Effector memory CD4-positive, alpha-beta T cell (primary cell): ENCODE results near the gene ACADM.
"Not testable (repeated sequence)": the region's sequence is repeated elsewhere in the genome, so short reads cannot be mapped to it uniquely, and the experiment has no call there.

Experiments used
- DNase-seq, 3 donors: peaks; one replicate each; pipeline ENCODE4 v3.0.0-alpha.2; 2020
- H3K27ac ChIP-seq: 2 replicates; pipeline ENCODE4 v1.7.0; 2013; ENCODE audit warnings: mild to moderate bottlenecking, low read length, moderate library complexity; ENCODE audit not compliant: insufficient read depth, poor library complexity, severe bottlenecking
- H3K27me3 ChIP-seq: replicated peaks from 2 replicates; pipeline ENCODE4 v1.7.0; 2013; ENCODE audit warnings: mild to moderate bottlenecking, low read length; ENCODE audit not compliant: insufficient read depth, control insufficient read depth, poor library complexity, severe bottlenecking
- H3K36me3 ChIP-seq: 2 replicates; pipeline ENCODE4 v1.7.0; 2013; ENCODE audit warnings: mild to moderate bottlenecking, low read length, moderate library complexity; ENCODE audit not compliant: control insufficient read depth, insufficient read depth
- H3K4me1 ChIP-seq: 2 replicates; pipeline ENCODE4 v1.7.0; 2013; ENCODE audit warnings: low read length, mild to moderate bottlenecking; ENCODE audit not compliant: control insufficient read depth, insufficient read depth, poor library complexity, severe bottlenecking
- H3K4me3 ChIP-seq: 2 replicates; pipeline ENCODE4 v1.7.0; 2013; ENCODE audit warnings: low read length, low read depth, mild to moderate bottlenecking; ENCODE audit not compliant: insufficient read depth, poor library complexity, severe bottlenecking
- H3K9me3 ChIP-seq: 2 replicates; pipeline ENCODE4 v1.7.0; 2013; ENCODE audit warnings: mild to moderate bottlenecking, low read length, moderate library complexity; ENCODE audit not compliant: control insufficient read depth

The ACADM gene

DNA sequence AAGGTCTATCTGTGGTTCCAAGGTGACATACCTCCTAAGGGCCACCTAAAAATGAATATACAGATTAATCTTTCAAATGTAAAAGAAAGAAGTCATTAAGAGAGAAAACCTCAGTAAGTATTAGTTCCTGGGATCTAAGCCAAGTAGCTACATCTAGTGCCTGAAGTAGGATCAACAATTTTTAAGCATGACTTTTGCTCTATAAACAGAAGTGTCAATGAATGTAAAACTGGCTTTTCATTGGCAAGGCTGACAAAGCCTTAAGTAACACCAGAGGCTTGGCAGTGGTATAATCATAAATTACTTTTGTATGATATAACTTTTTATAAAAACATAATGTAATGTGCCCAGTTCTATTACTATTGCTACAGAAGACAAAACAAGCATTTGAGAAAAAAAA is 12.2 kb upstream of the ACADM start:
- Histone ChIP-seq H3K4me1 (no peaks in the 10 kb centered on the region), H3K9me3 (no peaks in the 10 kb centered on the region), H3K36me3 (no peaks in the 10 kb centered on the region), H3K4me3 (no peak overlapping the region), H3K27ac (no peak overlapping the region), H3K27me3 (no peaks in the 10 kb centered on the region)
- no peak for DNase-seq

- H3K4me1 ChIP-seq: peaks cover 6% of the 10 kb centered on the region
- H3K9me3 ChIP-seq: no peaks in the 10 kb centered on the region
- H3K27ac ChIP-seq: no peak overlapping the region
- no peak for DNase-seq
- H3K36me3 ChIP-seq: no peaks in the 10 kb centered on the region
- no peaks in the 10 kb centered on the region for H3K27me3 ChIP-seq
- no peak overlapping the region for H3K4me3 ChIP-seq
These were observed 4.7 kb upstream of the ACADM start for GRCh38 chr1:75719810-75720209.

GRCh38 chr1:75720325-75720724 is 4.2 kb upstream of the ACADM start:
- Histone ChIP-seq H3K27ac (no peak overlapping the region), H3K9me3 (no peaks in the 10 kb centered on the region)
- no peak for DNase-seq

DNA sequence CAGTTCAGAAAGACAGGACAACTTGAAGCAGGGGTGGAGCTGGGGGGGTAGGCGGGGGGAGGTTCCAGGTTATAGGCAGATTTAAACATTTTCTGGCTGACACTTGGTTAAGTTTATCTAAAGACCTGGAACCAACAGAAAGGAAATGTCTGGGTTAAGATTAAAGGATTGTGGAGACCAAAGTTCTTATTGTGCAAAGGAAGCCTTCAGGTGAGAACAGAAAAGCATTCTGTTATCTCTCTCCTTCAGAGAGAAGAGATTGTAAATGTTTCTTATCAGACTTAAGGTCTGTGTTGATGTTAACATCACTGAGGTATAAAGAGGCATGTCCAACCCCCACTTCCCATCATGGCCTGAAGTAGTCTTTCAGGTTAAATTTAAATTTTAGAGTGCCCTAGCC is 3.7 kb upstream of the ACADM start:
- Histone ChIP-seq H3K27me3 (no peaks in the 10 kb centered on the region), H3K9me3 (no peaks in the 10 kb centered on the region), H3K4me1 (peaks cover 10% of the 10 kb centered on the region), H3K4me3 (no peak overlapping the region), H3K27ac (no peak overlapping the region), H3K36me3 (no peaks in the 10 kb centered on the region)
- no peak for DNase-seq

More at GRCh38 chr1:75720325-75720724, 4.2 kb upstream of the ACADM start:
- no peaks in the 10 kb centered on the region for H3K36me3 ChIP-seq
- no peaks in the 10 kb centered on the region for H3K27me3 ChIP-seq
- H3K4me1 ChIP-seq: peaks cover 6% of the 10 kb centered on the region
- no peak overlapping the region for H3K4me3 ChIP-seq

GRCh38 chr1:75722246-75722645 is 2.3 kb upstream of the ACADM start:
- not testable (repeated sequence) for H3K4me3 ChIP-seq, H3K9me3 ChIP-seq

GRCh38 chr1:75722966-75723365 is 1.5 kb upstream of the ACADM start:
- no peaks in the 10 kb centered on the region for H3K9me3 ChIP-seq
- DNase-seq: no peak
- H3K36me3 ChIP-seq: no peaks in the 10 kb centered on the region
- H3K4me3 ChIP-seq: no peak overlapping the region
- H3K4me1 ChIP-seq: peaks cover 16% of the 10 kb centered on the region
- no peak overlapping the region for H3K27ac ChIP-seq
- H3K27me3 ChIP-seq: no peaks in the 10 kb centered on the region

More at GRCh38 chr1:75722246-75722645, 2.3 kb upstream of the ACADM start:
- DNase-seq, H3K36me3 ChIP-seq, H3K27me3 ChIP-seq, H3K27ac ChIP-seq: not testable (repeated sequence)
- H3K4me1 ChIP-seq: peaks cover 16% of the 10 kb centered on the region

DNA sequence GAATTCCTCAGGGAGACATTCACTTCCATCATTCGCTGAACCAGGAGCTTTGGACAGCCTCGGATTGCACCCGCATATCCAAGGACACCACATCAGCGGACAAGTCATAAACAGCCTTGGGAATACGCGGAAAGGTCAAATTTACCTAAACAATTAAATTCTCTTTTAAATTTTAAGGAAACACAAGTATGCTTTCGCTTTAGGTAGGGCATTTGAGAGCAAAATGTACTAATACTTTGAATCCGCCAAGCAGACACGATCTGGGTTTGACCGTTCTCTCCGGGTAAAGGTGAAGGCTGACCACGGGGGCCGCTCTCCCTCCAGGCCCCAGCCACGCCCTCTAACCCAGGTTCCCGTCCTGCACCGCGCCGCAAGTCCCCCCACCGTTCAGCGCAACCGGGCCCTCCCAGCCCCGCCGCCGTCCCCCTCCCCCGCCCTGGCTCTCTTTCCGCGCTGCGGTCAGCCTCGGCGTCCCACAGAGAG is 479 bp upstream of the ACADM start:
- Histone ChIP-seq H3K27ac (peak overlapping the region; percentile 70), H3K9me3 (no peaks in the 10 kb centered on the region), H3K4me1 (peaks cover 16% of the 10 kb centered on the region), H3K27me3 (no peaks in the 10 kb centered on the region), H3K36me3 (no peaks in the 10 kb centered on the region), H3K4me3 (peak overlapping the region; percentile 93)
- DNase-seq: peak in 2 of 3 donors; percentile 44 to 53

- Histone ChIP-seq H3K27ac (no peak overlapping the region), H3K4me3 (peak overlapping the region; percentile 93), H3K4me1 (peaks cover 16% of the 10 kb centered on the region), H3K36me3 (no peaks in the 10 kb centered on the region), H3K9me3 (no peaks in the 10 kb centered on the region), H3K27me3 (no peaks in the 10 kb centered on the region)
- DNase-seq: no peak
These were observed 757 bp downstream of the ACADM start for GRCh38 chr1:75725266-75725665.

GRCh38 chr1:75725861-75726361 is 1.4 kb downstream of the ACADM start:
- H3K4me1 ChIP-seq: peaks cover 16% of the 10 kb centered on the region
- H3K27me3 ChIP-seq: no peaks in the 10 kb centered on the region
- H3K27ac ChIP-seq: no peak overlapping the region
- peak overlapping the region; percentile 23 for H3K4me3 ChIP-seq
- no peaks in the 10 kb centered on the region for H3K36me3 ChIP-seq
- no peaks in the 10 kb centered on the region for H3K9me3 ChIP-seq
- no peak for DNase-seq

- H3K27ac ChIP-seq: no peak overlapping the region
- H3K27me3 ChIP-seq: no peaks in the 10 kb centered on the region
- peaks cover 16% of the 10 kb centered on the region for H3K4me1 ChIP-seq
- H3K9me3 ChIP-seq: no peaks in the 10 kb centered on the region
- no peak for DNase-seq
- no peaks in the 10 kb centered on the region for H3K36me3 ChIP-seq
- no peak overlapping the region for H3K4me3 ChIP-seq
These were observed 3.1 kb downstream of the ACADM start for GRCh38 chr1:75727571-75727970.
